GM21717 (cell line): ENCODE results near the gene NRXN2.

ENCODE experiments used
- ATAC-seq: cut with Tn5 transposase; IDR thresholded peaks from one replicate; pipeline ENCODE4 v1.9.1; 2021; ENCODE audit warnings: mild to moderate bottlenecking, moderate library complexity; ENCODE audit not compliant: unreplicated experiment

Gene NRXN2

DNA sequence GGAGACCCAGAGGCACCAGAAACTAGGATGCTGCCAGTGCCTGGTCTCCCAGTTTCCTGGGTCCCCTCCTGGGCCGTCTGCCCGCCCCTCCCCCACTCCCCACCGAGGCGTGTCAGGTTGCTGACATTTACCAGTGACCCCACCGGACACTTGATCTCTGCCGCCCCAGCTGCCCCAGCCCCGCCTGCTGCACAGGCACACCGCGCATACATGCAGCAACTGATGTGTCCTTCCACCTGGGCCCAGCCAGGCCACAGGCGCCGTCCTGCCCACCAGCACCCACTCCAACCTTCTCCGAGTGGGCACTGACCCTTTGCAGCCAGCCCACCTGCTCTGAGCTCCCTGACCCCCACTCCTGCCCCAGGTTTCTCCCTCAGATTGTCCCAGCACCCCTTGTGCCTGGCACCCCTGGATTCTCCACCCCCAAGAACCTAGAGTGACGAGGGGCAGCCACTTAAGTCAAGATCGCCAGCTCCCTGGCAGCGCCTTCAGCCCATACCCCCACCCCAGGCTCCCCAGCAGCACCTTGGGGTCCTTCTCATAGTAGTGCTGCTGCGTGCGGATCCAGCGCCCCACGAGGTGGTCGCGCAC lies 36.2 kb upstream of the NRXN2 start:
- no peak for ATAC-seq

DNA sequence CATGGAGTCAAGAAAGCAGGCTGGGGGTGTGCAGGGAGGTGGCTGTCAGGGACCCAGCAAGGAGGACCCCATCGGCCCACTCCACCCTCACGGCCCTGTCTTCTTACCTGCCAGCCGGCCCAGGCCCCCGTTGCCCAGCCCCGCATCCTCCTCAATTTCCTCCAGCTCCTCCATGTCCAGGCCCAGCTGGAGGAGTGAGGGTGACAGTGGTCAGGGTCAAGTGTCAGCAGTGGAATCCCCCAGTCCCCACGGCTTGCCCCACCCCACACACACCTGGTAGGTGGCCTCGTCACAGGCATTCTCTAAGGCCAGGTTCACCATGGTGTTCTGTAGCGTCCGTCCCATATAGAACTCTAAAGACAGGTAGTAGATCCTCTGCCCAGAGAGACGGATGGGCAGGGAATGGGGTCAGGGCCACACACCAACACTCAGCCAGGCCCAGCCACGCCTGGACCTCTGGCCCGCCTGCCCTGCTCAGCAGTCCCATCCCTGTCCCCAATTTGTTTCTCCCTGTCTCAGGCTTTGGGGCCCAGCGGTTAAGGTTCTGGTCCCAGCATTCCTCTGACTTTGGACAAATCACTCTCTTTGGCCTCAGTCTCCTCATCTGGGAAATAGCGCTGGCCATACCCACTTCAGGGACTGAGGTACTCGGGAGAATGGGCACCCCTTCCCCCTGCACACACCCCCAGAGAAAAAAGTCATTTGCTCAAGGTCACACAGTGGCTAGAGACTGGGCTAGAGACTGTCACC lies 35.5 kb upstream of the NRXN2 start:
- ATAC-seq: no peak

DNA sequence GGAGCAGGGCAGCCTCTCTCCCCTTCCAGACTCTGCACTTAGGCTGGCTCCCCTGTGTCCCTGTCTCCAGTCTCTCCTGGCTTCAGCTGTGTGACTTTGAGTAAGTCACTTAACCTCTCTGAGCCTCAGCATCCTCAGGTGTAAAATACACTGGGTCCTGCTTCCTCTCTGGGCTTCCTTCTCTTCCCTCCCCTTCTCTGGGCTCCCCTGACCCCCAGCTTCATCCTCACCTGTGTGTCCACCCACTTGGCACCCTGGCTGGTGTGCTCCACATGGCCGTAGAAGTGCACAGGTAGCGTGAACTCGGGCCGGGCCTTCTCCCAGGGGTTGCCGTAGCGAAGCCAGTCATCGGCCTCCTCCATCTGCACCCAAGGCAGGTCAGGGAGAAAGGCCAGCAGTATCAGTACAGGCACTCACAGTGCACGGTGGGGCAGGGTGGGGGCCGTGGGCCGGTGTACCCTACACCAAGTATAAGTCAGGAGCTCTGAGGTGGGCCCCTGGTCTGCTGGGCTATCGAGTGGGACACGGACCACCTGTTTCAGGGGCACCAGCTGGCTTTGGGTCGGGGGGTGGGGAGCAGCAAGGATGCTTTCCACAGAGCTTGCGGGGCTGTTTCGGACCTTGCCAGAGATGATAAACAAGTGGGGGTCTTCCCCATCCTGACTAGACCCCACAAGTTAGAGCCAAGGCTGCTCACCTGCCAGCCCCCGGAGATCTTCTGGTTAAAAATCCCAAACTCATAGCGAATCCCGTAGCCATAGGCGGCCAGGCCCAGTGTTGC lies 34.7 kb upstream of the NRXN2 start:
- no peak for ATAC-seq

DNA sequence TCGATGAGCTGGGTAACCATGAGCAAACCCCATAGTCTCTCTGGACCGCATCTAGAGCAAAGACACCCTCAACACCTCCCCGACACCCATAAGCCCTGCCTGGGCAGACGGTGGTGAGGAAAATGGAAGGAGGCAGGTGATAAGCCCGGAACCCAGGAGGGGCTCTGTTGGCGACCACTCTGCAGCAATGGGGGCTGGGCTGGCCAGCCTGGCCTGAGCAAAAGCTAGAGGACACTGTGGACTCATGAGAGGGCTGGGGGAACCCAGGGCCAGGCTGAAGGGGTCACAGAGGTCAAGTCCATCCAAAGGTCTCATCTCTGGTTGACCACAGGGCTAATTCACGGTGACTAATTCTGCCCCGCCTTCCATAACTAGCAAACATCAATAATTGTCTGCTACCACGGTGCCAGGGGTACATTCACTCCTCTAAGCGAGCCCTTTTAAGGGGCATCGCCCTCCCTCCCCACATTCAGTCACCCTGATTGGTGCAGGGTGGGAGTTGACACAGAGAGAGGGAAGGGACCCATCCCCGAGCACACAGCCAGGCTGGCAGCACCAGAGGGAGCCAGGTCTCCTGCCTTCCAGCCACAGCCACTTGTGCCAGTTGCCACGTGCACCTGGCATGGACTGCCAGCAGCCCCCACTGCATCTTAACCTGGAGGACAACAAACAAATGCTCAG lies 32.8 kb upstream of the NRXN2 start:
- no peak for ATAC-seq

DNA sequence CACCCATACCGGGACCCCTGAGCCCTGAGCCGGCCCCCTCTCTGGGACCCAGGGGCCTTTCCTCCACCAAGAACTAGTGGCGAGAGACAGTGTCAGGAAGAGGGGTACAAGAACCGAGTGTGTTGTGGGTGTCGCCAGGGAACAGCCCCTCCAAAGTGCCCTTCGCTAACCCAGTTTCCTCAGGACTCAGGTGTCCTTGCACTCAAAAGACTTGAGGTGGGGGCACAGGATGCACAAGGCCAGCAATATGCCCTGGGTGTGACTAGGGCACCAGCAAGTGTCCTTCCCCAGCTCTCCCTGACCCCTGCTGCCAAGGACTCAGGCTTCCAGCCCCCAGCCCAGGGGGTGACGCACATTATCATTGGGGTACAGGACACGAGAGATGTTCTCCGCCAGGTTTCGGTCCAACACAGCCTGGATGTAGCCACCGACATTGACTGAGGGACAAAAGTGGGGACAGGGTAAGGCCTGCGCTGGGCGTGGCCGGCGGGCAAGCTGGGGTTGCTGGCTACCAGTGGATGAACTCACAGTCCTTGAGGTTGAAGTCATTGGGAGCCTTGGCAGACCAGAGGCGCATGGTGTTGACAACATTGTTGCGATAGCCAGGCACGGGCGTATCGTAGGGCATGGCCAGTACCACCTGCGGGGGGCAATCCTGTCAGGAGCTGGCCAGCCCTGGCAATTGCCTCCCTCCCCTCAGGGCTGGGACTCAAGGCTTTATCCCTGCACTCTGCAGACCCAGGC lies 32.1 kb upstream of the NRXN2 start:
- no peak for ATAC-seq

DNA sequence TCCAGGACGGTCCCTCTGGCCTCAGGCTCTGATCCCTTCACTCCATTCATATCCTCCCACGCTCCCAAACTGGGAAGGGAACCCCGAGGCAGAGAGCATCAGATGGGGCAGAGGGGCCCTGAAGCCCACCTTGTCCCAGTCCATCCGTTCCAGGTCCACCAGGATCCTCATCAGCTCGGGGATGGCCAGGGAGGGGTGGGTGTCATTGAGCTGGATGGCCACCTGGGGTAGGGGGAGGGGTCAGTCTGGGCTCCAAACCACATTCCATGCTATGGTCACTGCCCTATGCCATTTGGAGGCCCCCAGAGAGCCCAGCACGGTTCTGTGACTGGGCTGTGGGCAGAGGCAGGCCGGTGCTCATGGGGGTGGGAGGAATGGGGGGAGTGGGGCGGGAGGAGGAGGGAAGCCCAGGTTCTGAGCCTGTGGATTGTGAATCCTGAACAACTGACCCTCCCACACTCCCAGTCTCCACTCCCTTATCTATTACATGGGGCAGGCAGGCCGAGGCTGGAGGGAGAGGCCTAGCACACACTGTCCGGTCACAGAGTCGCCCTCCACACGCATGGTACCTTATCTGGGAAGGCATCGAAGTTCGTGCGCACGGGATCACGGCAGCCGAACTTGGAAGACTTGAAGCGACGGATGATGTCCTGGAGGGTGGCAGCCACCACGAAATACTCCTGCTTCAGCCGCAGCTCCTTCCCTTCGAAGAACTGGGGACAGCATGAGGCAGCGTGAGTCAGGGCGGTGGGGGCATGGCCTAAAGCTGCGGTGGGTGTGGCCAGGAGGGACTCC lies 31.3 kb upstream of the NRXN2 start:
- no peak for ATAC-seq

DNA sequence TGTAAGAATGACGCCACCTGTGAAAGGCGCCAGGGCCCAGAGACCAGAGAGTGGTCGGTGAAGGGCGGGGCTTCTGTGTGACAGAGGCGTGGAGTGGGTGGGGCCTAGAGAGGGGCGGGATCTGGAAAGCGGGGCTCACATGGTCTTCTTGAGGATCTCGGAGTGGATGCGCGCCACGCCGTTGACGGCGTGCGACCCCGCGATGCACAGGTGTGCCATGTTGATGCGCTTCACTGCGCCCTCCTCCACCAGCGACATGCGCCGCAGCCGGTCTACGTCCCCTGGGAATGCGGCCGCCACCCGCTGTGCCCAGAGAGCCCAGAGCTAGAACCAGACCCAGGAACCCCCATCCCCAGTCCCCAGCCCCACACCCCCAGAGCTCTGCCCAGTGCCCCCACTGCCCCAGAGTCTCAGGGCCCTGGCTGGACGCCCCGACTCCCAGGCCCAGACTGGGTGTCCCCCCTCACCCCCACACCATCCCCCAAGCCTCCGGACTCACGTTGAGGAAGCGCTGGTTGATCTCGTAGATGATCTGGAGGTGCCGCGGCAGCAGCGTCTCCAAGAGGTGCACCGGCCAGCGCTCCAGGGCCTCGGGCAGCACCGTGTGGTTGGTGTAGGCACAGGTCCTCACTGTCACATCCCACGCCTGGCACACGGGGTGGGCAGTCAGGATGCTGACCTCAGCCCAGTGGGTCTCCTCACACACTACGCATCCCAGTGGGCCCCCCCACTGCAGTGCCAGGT lies 30.6 kb upstream of the NRXN2 start:
- no peak for ATAC-seq

DNA sequence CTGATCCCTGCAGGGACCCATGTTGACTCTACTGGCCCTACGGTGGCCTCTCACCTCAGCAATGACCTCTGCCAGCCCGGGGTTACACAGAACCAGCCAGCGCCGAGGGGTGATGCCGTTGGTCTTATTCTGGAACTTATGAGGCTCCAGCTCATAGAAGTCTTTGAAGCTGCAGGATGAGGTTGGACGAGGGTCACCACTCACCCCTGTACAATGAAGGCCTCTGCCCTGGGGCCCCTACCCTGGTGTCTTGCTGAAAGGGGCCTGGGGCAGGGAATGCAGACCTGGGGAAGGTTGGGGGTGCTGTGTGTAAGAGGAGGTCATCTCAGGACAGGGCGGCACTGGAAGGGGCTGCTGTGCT lies 30.0 kb upstream of the NRXN2 start:
- ATAC-seq: no peak

DNA sequence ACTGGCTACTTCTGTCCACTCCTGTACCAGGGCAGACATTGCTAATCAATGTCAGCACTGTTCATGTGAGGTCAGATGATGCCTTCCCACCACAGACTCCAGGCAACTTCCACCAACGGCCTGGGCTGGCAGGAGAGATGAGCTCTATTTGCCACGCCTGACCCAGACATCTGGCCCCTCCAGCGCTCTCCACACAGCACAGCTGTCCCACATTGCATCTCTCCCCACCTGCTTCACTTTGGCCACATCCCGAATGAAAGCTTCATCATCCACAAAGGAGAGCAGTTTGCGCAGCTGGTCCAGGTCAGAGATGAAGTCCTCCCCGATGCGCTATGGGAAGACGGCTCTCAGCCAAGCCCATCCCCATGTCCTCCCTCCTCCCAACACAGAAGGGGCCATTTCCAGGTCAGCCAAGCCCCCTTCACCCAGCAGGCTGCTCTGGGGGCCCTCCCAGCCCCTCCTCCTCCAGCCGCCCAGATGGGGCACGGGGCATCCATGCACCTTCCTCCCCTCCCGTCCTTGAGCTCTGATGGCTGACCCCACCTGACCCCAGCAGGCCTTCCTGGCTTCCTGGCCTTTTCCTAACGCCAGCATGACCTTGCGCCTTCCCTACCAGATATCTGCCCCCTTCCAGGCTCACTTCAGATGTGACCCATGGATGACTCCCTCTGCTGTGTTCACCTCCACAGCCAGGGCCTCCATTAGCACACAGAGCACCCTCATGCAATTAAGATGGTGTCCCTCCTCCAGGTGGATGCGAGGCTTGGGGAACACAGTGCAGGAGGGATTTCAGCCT lies 29.4 kb upstream of the NRXN2 start:
- no peak for ATAC-seq

DNA sequence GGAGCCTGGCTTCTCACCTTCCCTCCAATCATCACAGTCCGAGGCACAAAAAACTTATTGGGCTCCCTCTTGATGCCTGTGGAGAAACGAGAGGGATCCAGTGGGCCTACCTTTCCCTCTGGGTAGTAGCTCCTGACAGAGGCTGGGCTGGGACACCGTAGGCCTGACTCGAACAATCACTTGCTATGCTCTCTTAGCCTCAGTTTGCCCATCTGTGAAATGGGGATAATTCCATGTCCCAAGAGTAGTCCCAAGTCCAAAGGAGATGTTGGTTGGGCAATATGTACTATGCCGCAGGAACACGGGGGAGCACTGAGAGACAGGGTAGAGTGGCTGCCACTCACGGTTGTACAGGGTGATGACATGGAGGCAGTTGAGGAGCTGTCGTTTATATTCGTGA lies 28.6 kb upstream of the NRXN2 start:
- ATAC-seq: no peak

DNA sequence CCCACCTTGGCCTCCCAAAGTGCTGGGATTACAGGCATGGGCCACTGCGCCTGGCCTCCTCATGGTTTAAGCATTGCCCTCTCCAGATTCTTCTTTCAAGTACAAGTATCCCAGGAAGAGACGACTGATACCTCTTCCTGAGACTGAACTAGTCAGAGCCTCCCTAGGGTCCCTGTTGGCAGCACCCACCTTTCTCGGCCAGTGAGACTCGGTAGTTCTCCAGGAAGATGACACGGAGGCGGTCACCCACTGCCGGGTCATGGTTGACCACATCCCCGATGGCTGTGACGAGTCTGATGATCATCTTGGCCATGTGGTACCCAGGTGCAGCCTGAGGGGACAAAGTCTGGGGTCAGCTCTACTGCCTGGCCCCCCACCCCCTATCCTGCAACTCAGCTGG lies 28.1 kb upstream of the NRXN2 start:
- ATAC-seq: no peak

DNA sequence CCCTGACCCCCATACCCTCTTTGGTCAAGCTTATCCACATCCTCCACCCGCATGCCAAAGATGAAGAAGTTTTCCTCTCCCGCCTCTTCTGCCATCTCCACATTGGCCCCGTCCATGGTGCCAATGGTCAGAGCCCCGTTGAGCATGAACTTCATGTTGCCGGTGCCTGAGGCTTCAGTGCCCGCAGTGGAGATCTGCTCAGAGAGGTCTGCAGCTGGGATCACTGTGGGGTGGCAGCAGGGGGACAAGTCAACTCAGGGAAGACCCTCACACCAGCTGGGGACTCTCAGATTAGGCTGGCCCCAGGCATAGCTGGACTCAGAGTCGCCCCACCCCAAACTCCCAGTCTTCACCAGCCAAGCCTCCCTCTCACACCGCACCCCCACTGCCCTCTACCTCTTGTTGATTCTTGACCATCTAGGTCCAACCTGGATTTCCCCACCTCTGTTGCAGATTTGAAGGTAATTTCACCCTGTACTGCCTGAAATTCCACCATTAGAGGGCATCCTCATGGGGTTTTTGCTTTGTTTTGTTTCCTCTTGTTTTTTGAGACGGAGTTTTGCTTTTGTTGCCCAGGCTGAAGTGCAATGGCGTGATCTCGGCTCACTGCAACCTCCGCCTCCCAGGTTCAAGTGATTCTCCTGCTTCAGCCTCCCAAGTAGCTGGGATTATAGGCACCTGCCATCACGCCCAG lies 27.5 kb upstream of the NRXN2 start:
- no peak for ATAC-seq

DNA sequence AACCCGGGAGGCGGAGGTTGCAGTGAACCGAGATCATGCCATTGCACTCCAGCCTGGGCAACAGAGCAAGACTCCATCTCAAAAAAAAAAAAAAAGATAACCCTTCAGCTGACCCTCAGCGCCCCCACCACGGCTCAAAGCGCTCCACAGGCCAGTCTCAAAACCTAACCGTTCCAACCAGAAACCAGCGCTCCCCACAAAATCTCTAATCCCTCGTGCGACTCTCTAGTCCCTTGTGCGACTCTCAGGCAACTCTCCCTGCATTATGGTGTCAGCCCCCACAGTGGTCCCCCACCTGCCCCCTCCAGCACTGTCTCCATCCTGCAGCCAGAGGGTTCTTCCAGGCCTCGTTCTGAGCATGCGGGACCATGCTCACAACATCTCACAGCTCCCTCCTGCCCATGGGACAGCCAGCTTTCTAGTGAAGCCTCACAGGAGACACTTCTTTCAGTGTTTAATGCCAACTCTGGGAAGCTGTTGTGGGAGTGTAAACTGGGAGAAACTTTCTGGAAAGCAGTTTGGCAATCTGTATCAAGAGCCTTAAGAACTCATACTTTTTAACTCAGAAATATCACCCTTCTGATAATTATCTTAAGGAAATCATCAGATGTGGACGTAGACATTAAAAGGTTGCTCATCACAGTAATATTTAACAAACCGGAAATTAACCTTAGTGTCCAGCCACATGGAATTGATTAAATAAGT lies 25.1 kb upstream of the NRXN2 start:
- ATAC-seq: no peak

DNA sequence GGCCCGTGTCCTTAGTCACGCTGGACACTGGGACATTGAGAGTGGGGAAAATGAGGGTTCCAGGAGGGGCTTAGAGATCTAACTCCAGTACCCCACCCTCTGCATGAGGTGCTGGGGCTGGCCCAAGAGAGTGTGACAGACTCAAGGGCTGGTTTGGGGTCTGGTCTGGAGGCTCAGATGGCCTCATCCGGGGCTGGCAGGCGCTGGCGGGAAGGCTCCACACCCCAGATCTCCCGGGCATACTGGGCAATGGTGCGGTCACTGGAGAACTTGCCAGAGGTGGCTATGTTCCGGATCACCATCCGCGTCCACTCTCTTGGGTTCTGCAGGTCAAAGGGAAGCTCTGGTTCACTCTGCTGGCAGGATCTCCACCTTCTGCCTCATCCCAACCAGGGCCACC lies 23.5 kb upstream of the NRXN2 start:
- no peak for ATAC-seq

DNA sequence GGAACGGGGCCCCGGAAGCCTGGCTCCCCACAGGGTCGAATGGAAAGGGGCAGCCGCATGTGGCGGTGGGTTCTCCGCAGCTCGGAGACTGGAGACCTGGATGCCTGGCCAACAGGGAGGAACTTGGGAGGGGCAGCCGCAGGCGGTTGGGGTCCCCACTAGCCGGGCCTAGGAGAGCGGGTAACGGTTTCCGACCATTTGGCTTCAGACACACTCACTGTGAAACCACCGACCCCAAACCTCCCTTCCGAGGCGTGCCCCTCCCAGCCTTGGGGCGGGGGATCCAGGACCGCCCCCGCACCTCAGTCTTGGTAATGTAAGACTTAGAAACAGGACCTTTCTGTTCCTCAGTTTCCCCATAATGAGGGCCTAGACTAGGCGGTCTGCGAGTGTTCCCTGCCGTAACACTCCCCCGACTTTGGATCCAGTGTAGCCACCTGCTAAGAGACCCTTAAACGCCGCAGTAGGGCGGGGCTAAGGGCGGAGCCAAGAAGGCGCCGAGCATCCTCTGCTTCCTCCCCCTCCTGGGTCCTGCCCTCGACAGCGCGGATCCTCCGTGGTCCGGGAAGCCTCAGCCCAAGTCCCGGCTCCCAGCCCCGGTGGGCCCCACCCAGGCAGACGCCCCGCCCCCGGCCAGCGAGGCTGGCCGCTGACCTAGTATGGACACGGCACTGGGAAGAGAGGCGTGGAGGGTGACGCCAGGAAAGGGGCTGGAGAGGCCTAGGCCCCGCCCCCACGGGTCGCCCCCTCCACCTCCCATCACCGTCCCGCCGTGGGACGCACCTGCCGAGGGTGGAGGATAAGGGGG lies 22.7 kb upstream of the NRXN2 start:
- ATAC-seq: no peak

DNA sequence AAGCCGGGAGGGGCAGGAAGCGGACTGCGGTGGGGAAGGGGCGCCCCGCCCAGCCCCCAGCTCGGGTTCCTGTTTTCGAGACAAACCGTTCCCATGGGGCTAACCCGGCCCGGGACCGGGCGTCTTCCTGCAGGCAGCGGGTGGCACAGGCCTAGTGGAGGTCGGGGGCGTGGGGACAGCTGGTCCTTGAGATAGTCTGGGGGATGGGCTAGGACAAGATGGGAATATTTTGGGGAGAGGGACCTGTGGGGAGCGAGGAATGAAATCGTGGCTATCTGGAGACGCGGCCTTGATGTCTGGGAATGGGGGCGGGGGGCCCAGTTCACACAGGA lies 22.2 kb upstream of the NRXN2 start:
- ATAC-seq: no peak
